Mucosa of descending colon (tissue), 3 donors: ENCODE measurements around the gene GAGE1. TPM values are rescaled to one million over a fixed set of nuclear protein-coding genes. Genes with fewer than 3 reads are reported as not detected.

ENCODE experiments used
- ATAC-seq: fragments of 200-7000 bp; cut with Tn5 transposase; one replicate; pipeline ENCODE4 v1.9.1; 2020; ENCODE audit warnings: mild to moderate bottlenecking, moderate library complexity
- DNase-seq, 3 donors: peaks; one replicate each; pipeline ENCODE4 v3.0.0-alpha.2; 2020
- H3K36me3 ChIP-seq: fragments of 200-600 bp; one replicate; pipeline ENCODE4 v1.8.0; 2021; ENCODE audit warnings: low read depth, mild to moderate bottlenecking
- H3K4me1 ChIP-seq: fragments of 200-600 bp; one replicate; pipeline ENCODE4 v1.8.0; 2021; ENCODE audit warnings: low read depth, mild to moderate bottlenecking
- H3K4me3 ChIP-seq: fragments of 200-600 bp; one replicate; pipeline ENCODE4 v1.8.0; 2021; ENCODE audit warnings: mild to moderate bottlenecking
- H3K9me3 ChIP-seq: fragments of 200-600 bp; one replicate; pipeline ENCODE4 v1.8.0; 2021; ENCODE audit warnings: mild to moderate bottlenecking
- CTCF ChIP-seq: fragments of 200-600 bp; IDR thresholded peaks from one replicate; pipeline ENCODE4 v1.8.0; 2022; ENCODE audit warnings: antibody characterized with exemption, mild to moderate bottlenecking
- intact Hi-C, 2 donors: fragments of 100-400 bp; cut with DNase I in 1 of 2; cut with micrococcal nuclease in 1 of 2; formaldehyde crosslinking; loops; one replicate each; pipeline versions ENCODE4 v1.11.0 to v1.11.1; 2022; cut with DNase I, micrococcal nuclease
- total RNA-seq, 3 donors: library from RNA; stranded (reverse); fragmentation: NEBNext Ultra II Directional in 2 of 3; extraction: Animal tissue kit (Norgen Biotek cat#: 25700) in 2 of 3; gene quantifications; one replicate each; pipeline versions ENCODE4 v1.2.1 to v1.2.4, GENCODE V29; 2021 to 2023
- donor health status: DM: no; HTN: no; CAD: no; lungs with moderate emphysema.
- donor health status: DM: no; HTN: no; CAD: no.
- donor health status: DM: no; HTN: yes; CAD: no.

GAGE1 gene
- total RNA-seq, 3 donors from 2014 or later: not detected

GRCh38 chrX:49610718-49611310 lies 12.0 kb downstream of the GAGE1 start:
- TF ChIP-seq CTCF: no peak
- no peak overlapping the region for H3K4me3 ChIP-seq
- intact Hi-C loops: no loop called here
- H3K9me3 ChIP-seq: no peaks in the 10 kb centered on the region
- H3K4me1 ChIP-seq: no peaks in the 10 kb centered on the region
- ATAC-seq (no peak), DNase-seq (no peak)
- no peaks in the 10 kb centered on the region for H3K36me3 ChIP-seq

GRCh38 chrX:49618574-49618973 lies 19.8 kb downstream of the GAGE1 start:
- intact Hi-C loops: no loop called here
- DNase-seq: no peak
- Histone ChIP-seq H3K36me3 (no peaks in the 10 kb centered on the region), H3K4me3 (no peak overlapping the region), H3K4me1 (no peaks in the 10 kb centered on the region), H3K9me3 (no peaks in the 10 kb centered on the region)
- no peak for ATAC-seq
- TF ChIP-seq CTCF: no peak

GRCh38 chrX:49627086-49627777 lies 28.4 kb downstream of the GAGE1 start:
- Histone ChIP-seq H3K4me1 (no peaks in the 10 kb centered on the region), H3K4me3 (no peak overlapping the region), H3K36me3 (no peaks in the 10 kb centered on the region), H3K9me3 (no peaks in the 10 kb centered on the region)
- TF ChIP-seq CTCF: no peak
- DNase-seq (no peak), ATAC-seq (no peak)
- intact Hi-C loops: no loop called here

GRCh38 chrX:49644991-49645637 lies 46.3 kb downstream of the GAGE1 start:
- intact Hi-C loops: no loop called here

GRCh38 chrX:49656533-49656932 lies 57.7 kb downstream of the GAGE1 start:
- ATAC-seq: no peak
- H3K36me3 ChIP-seq: no peaks in the 10 kb centered on the region
- no peak overlapping the region for H3K4me3 ChIP-seq
- H3K9me3 ChIP-seq: no peaks in the 10 kb centered on the region
- no peak for DNase-seq
- TF ChIP-seq CTCF: no peak
- intact Hi-C loops: no loop called here
- no peaks in the 10 kb centered on the region for H3K4me1 ChIP-seq

More at GRCh38 chrX:49644991-49645637, 46.3 kb downstream of the GAGE1 start:
- H3K36me3 ChIP-seq: no peaks in the 10 kb centered on the region
- ATAC-seq (no peak), DNase-seq (no peak)
- no peaks in the 10 kb centered on the region for H3K9me3 ChIP-seq
- no peak for TF ChIP-seq CTCF
- H3K4me3 ChIP-seq: no peak overlapping the region
- H3K4me1 ChIP-seq: no peaks in the 10 kb centered on the region

Other genes starting within 250 kb of the GAGE1 start
- gene GAGE12C, start 66.8 kb upstream of the GAGE1 start, total RNA-seq: not detected
- not detected for gene GAGE12D, start 57.3 kb upstream of the GAGE1 start, total RNA-seq
- gene GAGE12E, start 47.7 kb upstream of the GAGE1 start, total RNA-seq: not detected
- gene GAGE12F, start 38.2 kb upstream of the GAGE1 start, total RNA-seq: not detected
- gene GAGE12G, start 28.6 kb upstream of the GAGE1 start, total RNA-seq: not detected
- gene GAGE12H, start 19.1 kb upstream of the GAGE1 start, total RNA-seq: not detected
- not detected for gene GAGE2A, start 9.5 kb upstream of the GAGE1 start, total RNA-seq
- not detected for gene PAGE1, start 97.0 kb downstream of the GAGE1 start, total RNA-seq
- gene PAGE4, start 230.3 kb downstream of the GAGE1 start, total RNA-seq: not detected